Measurements from ENCODE around the gene ABCC6.
"Not testable (repeated sequence)": the region's sequence is repeated elsewhere in the genome, so short reads cannot be mapped to it uniquely, and the experiment has no call there.

ABCC6 gene

DNA sequence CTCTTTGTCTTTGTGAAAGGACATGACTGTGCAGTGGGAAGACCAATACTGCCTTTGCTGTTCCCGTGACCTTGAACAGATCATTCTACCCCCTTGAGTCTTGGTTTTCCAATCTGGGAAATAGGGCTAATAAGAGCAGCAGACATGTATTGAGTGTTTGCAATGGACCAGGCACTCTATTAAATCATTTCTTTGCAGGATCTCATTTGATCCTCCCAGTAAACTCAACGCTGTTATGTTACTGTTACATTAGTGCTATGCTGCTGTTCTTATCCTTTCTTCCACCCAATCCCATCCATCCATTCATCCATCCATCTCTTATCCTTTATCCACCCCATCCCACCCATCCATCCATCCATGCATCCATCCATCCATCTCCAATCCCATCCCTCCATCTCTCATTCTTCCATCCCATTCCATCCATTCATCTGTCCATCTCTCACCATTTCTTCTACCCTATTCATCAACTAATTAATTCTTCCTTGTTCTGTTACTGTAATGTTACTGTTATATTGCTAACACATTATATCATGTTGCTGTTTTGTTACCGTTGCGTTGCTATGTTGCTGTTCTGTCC lies 65.1 kb downstream of the ABCC6 start:
- DNase-seq (ENCODE audit: low read depth), result no peak
- Histone ChIP-seq H3K4me3 (ENCODE audit: low read length) (no peak overlapping the region), H3K9me3 (ENCODE audit: control insufficient read depth, low read length) (peaks cover 15% of the 10 kb centered on the region), H3K36me3 (ENCODE audit: control insufficient read depth, insufficient read depth, low read length, severe bottlenecking) (no peaks in the 10 kb centered on the region), H3K9ac (ENCODE audit: low read length) (no peak overlapping the region), H3K27me3 (replicated peaks; ENCODE audit: control insufficient read depth, insufficient read depth, low read length) (peaks cover 17% of the 10 kb centered on the region), H3K4me1 (ENCODE audit: control insufficient read depth, insufficient read depth, low read length) (no peaks in the 10 kb centered on the region)

- H3K27me3 ChIP-seq (replicated peaks; ENCODE audit: control insufficient read depth, insufficient read depth, low read length), result peaks cover 7% of the 10 kb centered on the region
- no peak overlapping the region for H3K4me3 ChIP-seq (ENCODE audit: low read length)
- no peak for DNase-seq (ENCODE audit: low read depth)
- H3K9ac ChIP-seq (ENCODE audit: low read length), result no peak overlapping the region
- H3K36me3 ChIP-seq (ENCODE audit: control insufficient read depth, insufficient read depth, low read length, severe bottlenecking), result no peaks in the 10 kb centered on the region
- H3K4me1 ChIP-seq (ENCODE audit: control insufficient read depth, insufficient read depth, low read length), result no peaks in the 10 kb centered on the region
- peaks cover 15% of the 10 kb centered on the region for H3K9me3 ChIP-seq (ENCODE audit: control insufficient read depth, low read length)
These were observed 66.1 kb downstream of the ABCC6 start for GRCh38 chr16:16157166-16157565.

GRCh38 chr16:16155234-16155633 lies 68.1 kb downstream of the ABCC6 start:
- H3K4me3 ChIP-seq (ENCODE audit: low read length), result no peak overlapping the region

GRCh38 chr16:16154281-16154951 lies 68.9 kb downstream of the ABCC6 start:
- H3K9me3 ChIP-seq (ENCODE audit: control insufficient read depth, low read length), result peaks cover 14% of the 10 kb centered on the region
- H3K4me1 ChIP-seq (ENCODE audit: control insufficient read depth, insufficient read depth, low read length), result peaks cover 13% of the 10 kb centered on the region
- no peaks in the 10 kb centered on the region for H3K36me3 ChIP-seq (ENCODE audit: control insufficient read depth, insufficient read depth, low read length, severe bottlenecking)
- no peak for DNase-seq (ENCODE audit: low read depth)
- no peak overlapping the region for H3K9ac ChIP-seq (ENCODE audit: low read length)
- no peaks in the 10 kb centered on the region for H3K27me3 ChIP-seq (replicated peaks; ENCODE audit: control insufficient read depth, insufficient read depth, low read length)
- no peak overlapping the region for H3K4me3 ChIP-seq (ENCODE audit: low read length)

More at GRCh38 chr16:16155234-16155633, 68.1 kb downstream of the ABCC6 start:
- Histone ChIP-seq H3K9ac (ENCODE audit: low read length) (no peak overlapping the region), H3K9me3 (ENCODE audit: control insufficient read depth, low read length) (peaks cover 15% of the 10 kb centered on the region), H3K27me3 (replicated peaks; ENCODE audit: control insufficient read depth, insufficient read depth, low read length) (no peaks in the 10 kb centered on the region), H3K36me3 (ENCODE audit: control insufficient read depth, insufficient read depth, low read length, severe bottlenecking) (no peaks in the 10 kb centered on the region), H3K4me1 (ENCODE audit: control insufficient read depth, insufficient read depth, low read length) (peaks cover 6% of the 10 kb centered on the region)
- DNase-seq (ENCODE audit: low read depth), result no peak

DNA sequence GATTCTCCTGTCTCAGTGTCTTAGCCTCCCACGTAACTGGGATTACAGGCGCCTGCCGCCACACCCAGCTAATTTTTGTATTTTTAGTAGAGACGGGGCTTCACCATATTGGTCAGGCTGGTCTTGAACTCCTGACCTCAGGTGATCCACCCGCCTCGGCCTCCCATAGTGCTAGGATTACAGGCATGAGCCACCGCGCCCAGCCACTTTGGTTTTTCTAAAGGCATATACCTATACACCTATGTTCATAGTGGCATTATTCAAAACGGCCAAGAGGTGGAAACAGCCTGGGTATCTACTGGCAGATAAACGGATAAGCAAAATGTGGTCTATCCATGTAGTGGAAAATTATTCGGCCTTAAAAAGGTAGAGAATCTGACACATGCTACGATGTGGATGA lies 70.3 kb downstream of the ABCC6 start:
- not testable (repeated sequence) for H3K9ac ChIP-seq (ENCODE audit: low read length); H3K9me3 ChIP-seq (ENCODE audit: control insufficient read depth, low read length); H3K4me3 ChIP-seq (ENCODE audit: low read length); H3K36me3 ChIP-seq (ENCODE audit: control insufficient read depth, insufficient read depth, low read length, severe bottlenecking); DNase-seq (ENCODE audit: low read depth); H3K27me3 ChIP-seq (replicated peaks; ENCODE audit: control insufficient read depth, insufficient read depth, low read length)
- H3K4me1 ChIP-seq (ENCODE audit: control insufficient read depth, insufficient read depth, low read length), result peaks cover 13% of the 10 kb centered on the region

DNA sequence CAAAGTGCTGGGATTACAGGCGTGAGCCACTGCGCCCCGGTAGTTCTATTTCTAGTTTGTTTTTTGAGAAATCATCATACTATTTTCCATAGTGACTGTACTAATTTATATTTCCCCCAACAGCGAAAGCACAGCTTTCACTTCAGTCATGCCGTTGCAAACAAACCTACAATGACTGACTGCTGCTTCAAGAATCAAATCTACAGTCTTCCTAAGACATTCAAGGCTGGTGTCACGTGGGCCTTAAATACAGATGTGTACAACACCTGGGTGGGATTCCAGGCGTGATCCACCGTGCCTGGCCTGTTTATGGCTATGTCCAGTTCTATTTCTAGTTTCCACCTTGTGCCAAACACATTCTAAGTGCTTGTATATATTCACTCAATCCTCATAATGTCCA lies 72.0 kb downstream of the ABCC6 start:
- Histone ChIP-seq H3K36me3 (ENCODE audit: control insufficient read depth, insufficient read depth, low read length, severe bottlenecking) (peaks cover 4% of the 10 kb centered on the region), H3K4me1 (ENCODE audit: control insufficient read depth, insufficient read depth, low read length) (peaks cover 13% of the 10 kb centered on the region), H3K9ac (ENCODE audit: low read length) (no peak overlapping the region), H3K4me3 (ENCODE audit: low read length) (no peak overlapping the region), H3K27me3 (replicated peaks; ENCODE audit: control insufficient read depth, insufficient read depth, low read length) (no peaks in the 10 kb centered on the region), H3K9me3 (ENCODE audit: control insufficient read depth, low read length) (no peaks in the 10 kb centered on the region)
- DNase-seq (ENCODE audit: low read depth), result no peak

DNA sequence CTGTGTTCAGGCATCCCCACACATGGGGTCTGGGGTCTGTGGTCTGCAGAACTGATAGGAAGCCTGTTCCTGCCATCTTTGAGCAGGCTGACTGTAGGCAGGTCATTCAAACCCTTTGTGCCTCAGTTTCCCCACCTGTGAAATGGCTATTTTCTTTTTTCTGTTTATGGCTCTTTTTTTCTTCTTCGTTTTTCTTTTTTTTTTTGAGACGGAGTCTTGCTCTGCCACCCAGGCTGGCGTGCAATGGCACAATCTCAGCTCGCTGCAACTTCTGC lies 72.5 kb downstream of the ABCC6 start:
- H3K36me3 ChIP-seq (ENCODE audit: control insufficient read depth, insufficient read depth, low read length, severe bottlenecking), result peaks cover 7% of the 10 kb centered on the region
- H3K9ac ChIP-seq (ENCODE audit: low read length), result no peak overlapping the region

GRCh38 chr16:16150117-16150877 lies 73.0 kb downstream of the ABCC6 start:
- peaks cover 13% of the 10 kb centered on the region for H3K4me1 ChIP-seq (ENCODE audit: control insufficient read depth, insufficient read depth, low read length)
- DNase-seq (ENCODE audit: low read depth), result peak; percentile 29
- H3K9me3 ChIP-seq (ENCODE audit: control insufficient read depth, low read length), result no peaks in the 10 kb centered on the region
- H3K36me3 ChIP-seq (ENCODE audit: control insufficient read depth, insufficient read depth, low read length, severe bottlenecking), result peaks cover 9% of the 10 kb centered on the region
- no peaks in the 10 kb centered on the region for H3K27me3 ChIP-seq (replicated peaks; ENCODE audit: control insufficient read depth, insufficient read depth, low read length)
- no peak overlapping the region for H3K9ac ChIP-seq (ENCODE audit: low read length)
- H3K4me3 ChIP-seq (ENCODE audit: low read length), result no peak overlapping the region

More for the DNA sequence above, 72.5 kb downstream of the ABCC6 start:
- Histone ChIP-seq H3K4me3 (ENCODE audit: low read length) (no peak overlapping the region), H3K9me3 (ENCODE audit: control insufficient read depth, low read length) (no peaks in the 10 kb centered on the region), H3K27me3 (replicated peaks; ENCODE audit: control insufficient read depth, insufficient read depth, low read length) (no peaks in the 10 kb centered on the region), H3K4me1 (ENCODE audit: control insufficient read depth, insufficient read depth, low read length) (peaks cover 13% of the 10 kb centered on the region)
- no peak for DNase-seq (ENCODE audit: low read depth)

- H3K9ac ChIP-seq (ENCODE audit: low read length), result no peak overlapping the region
- DNase-seq (ENCODE audit: low read depth), result no peak
- H3K9me3 ChIP-seq (ENCODE audit: control insufficient read depth, low read length), result no peaks in the 10 kb centered on the region
- H3K4me3 ChIP-seq (ENCODE audit: low read length), result no peak overlapping the region
- H3K4me1 ChIP-seq (ENCODE audit: control insufficient read depth, insufficient read depth, low read length), result peaks cover 13% of the 10 kb centered on the region
- H3K36me3 ChIP-seq (ENCODE audit: control insufficient read depth, insufficient read depth, low read length, severe bottlenecking), result peaks cover 9% of the 10 kb centered on the region
- H3K27me3 ChIP-seq (replicated peaks; ENCODE audit: control insufficient read depth, insufficient read depth, low read length), result no peaks in the 10 kb centered on the region
These were observed 73.6 kb downstream of the ABCC6 start for GRCh38 chr16:16149710-16150116.

- H3K27me3 ChIP-seq (replicated peaks; ENCODE audit: control insufficient read depth, insufficient read depth, low read length), result no peaks in the 10 kb centered on the region
- peaks cover 14% of the 10 kb centered on the region for H3K36me3 ChIP-seq (ENCODE audit: control insufficient read depth, insufficient read depth, low read length, severe bottlenecking)
- H3K9ac ChIP-seq (ENCODE audit: low read length), result no peak overlapping the region
- no peaks in the 10 kb centered on the region for H3K9me3 ChIP-seq (ENCODE audit: control insufficient read depth, low read length)
- no peak overlapping the region for H3K4me3 ChIP-seq (ENCODE audit: low read length)
- peak; percentile 24 for DNase-seq (ENCODE audit: low read depth)
- H3K4me1 ChIP-seq (ENCODE audit: control insufficient read depth, insufficient read depth, low read length), result peaks cover 13% of the 10 kb centered on the region
These were observed 74.5 kb downstream of the ABCC6 start for GRCh38 chr16:16148755-16149154.

- not testable (repeated sequence) for H3K27me3 ChIP-seq (replicated peaks; ENCODE audit: control insufficient read depth, insufficient read depth, low read length); H3K4me3 ChIP-seq (ENCODE audit: low read length); H3K9ac ChIP-seq (ENCODE audit: low read length); H3K9me3 ChIP-seq (ENCODE audit: control insufficient read depth, low read length); DNase-seq (ENCODE audit: low read depth)
- Histone ChIP-seq H3K4me1 (ENCODE audit: control insufficient read depth, insufficient read depth, low read length) (peaks cover 13% of the 10 kb centered on the region), H3K36me3 (ENCODE audit: control insufficient read depth, insufficient read depth, low read length, severe bottlenecking) (peaks cover 17% of the 10 kb centered on the region)
These were observed 75.2 kb downstream of the ABCC6 start for GRCh38 chr16:16148000-16148599.
